Retinal pigment epithelial cell (primary cell): Measurements from ENCODE around the gene ALPK3.

Experiments used
- DNase-seq: peaks from one replicate; pipeline ENCODE4 v3.0.0-alpha.2; 2010; ENCODE audit warnings: low read depth
- H3K4me3 ChIP-seq: 2 replicates; pipeline ENCODE4 v1.5.1; 2011; ENCODE audit warnings: mild to moderate bottlenecking, low read length, control low read depth, moderate library complexity
- CTCF ChIP-seq: conservative IDR thresholded peaks from 2 replicates; pipeline ENCODE4 v1.5.1; 2011; ENCODE audit warnings: low read depth, low read length, control low read depth, inconsistent platforms

ALPK3 gene

GRCh38 chr15:84909782-84910181 lies 92.6 kb downstream of the ALPK3 start:
- no peak for TF ChIP-seq CTCF
- H3K4me3 ChIP-seq: no peak overlapping the region
- no peak for DNase-seq

DNA sequence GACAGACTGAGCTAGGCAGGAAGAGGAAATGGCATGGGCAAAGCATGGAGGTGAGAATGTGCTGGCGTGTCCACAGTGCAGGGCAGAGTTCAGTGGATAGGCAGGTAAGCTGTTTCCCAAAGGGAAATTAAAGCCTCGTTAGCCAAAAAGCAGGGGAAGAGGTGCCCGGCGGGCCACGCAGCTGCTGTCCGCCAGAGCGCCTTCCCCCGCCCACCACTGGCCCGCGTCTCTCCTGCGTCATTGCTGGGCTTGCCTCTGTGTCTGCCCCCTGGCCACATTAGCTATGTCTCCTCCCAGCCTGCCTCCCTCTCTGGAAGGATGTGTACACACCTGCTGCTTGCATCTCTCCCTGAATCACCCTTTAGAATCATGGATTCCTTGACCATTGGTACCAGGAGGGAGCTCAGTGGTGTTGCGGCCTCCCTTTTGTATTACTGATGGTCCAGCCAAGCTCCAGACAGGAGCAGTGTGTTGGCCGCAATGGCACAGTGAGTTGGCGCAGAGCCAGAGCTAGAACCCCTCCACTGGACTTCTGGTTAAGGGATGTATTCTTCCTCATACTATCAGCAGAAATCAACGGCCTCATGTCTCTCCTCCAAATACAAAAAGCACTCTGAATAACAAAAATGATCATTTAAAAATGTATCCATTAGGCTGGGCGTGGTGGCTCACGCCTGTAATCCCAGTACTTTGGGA lies 93.9 kb downstream of the ALPK3 start:
- no peak for TF ChIP-seq CTCF
- no peak for DNase-seq
- no peak overlapping the region for H3K4me3 ChIP-seq

- TF ChIP-seq CTCF: no peak
- DNase-seq: peak; percentile 88
- no peak overlapping the region for H3K4me3 ChIP-seq
These were observed 94.9 kb downstream of the ALPK3 start for GRCh38 chr15:84911879-84912660.

- H3K4me3 ChIP-seq: no peak overlapping the region
- TF ChIP-seq CTCF: no peak
- no peak for DNase-seq
These were observed 96.2 kb downstream of the ALPK3 start for GRCh38 chr15:84913360-84913723.

DNA sequence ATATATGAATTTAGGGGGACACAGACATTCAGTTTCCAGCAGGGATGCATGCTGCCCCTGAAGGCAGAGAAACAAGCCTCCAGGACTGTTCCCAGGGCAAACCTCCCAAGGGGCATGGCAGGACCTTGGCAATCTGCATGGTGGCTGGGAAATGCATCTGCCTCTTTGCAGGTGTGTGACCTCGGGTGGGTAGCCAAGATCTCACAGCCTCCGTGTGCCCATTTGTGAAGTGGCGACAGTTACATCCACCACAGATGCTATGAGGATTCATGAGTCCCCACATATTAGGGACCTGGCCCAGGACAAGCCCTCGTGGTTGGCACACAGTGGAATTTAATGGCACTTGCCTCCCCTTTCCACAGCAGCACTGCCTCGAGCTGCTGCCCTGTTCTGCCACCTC lies 97.2 kb downstream of the ALPK3 start:
- H3K4me3 ChIP-seq: no peak overlapping the region
- DNase-seq: no peak
- no peak for TF ChIP-seq CTCF

GRCh38 chr15:84914909-84915605 lies 97.9 kb downstream of the ALPK3 start:
- DNase-seq: peak; percentile 56
- TF ChIP-seq CTCF: no peak
- no peak overlapping the region for H3K4me3 ChIP-seq
